Activated CD8-positive, alpha-beta memory T cell treated with anti-CD3 and anti-CD28 coated beads for 4 hours (primary cell): ENCODE results near the gene TAS2R3.
"Not testable (repeated sequence)": the region's sequence is repeated elsewhere in the genome, so short reads cannot be mapped to it uniquely, and the experiment has no call there.

Source experiments
- DNase-seq, 2 donors: peaks; one replicate each; pipeline ENCODE4 v3.0.0-alpha.2; 2020; ENCODE audit warnings: low read depth in 2 of 2

The TAS2R3 gene

DNA sequence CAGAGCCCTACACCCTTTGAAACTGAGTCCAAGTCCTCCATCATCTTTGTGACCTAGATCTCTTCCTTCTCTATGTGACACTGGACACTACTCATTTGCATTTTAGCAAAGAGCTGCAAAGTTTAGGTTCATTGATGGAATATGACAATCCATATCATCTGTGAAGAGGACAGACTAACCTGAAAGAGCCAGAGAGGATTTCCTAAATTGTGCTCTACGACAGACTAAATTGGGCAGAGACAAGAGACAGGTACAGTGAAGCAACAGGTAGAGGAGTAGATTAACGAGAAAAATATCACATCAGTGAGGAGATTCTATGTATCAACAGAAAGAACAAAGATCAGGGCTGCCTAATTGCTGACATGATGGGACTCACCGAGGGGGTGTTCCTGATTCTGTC lies at the start of gene TAS2R3:
TSS of gene TAS2R3 (plus strand) at position 301 of the 400 bp plus-strand sequence. CDS start at position 363, 62 bp downstream.
- DNase-seq = no peak

- DNase-seq = no peak
Measured at GRCh38 chr7:141714571-141714970, 49.3 kb upstream of the TAS2R3 start.

GRCh38 chr7:141715018-141715417 lies 48.9 kb upstream of the TAS2R3 start:
- DNase-seq = no peak

DNA sequence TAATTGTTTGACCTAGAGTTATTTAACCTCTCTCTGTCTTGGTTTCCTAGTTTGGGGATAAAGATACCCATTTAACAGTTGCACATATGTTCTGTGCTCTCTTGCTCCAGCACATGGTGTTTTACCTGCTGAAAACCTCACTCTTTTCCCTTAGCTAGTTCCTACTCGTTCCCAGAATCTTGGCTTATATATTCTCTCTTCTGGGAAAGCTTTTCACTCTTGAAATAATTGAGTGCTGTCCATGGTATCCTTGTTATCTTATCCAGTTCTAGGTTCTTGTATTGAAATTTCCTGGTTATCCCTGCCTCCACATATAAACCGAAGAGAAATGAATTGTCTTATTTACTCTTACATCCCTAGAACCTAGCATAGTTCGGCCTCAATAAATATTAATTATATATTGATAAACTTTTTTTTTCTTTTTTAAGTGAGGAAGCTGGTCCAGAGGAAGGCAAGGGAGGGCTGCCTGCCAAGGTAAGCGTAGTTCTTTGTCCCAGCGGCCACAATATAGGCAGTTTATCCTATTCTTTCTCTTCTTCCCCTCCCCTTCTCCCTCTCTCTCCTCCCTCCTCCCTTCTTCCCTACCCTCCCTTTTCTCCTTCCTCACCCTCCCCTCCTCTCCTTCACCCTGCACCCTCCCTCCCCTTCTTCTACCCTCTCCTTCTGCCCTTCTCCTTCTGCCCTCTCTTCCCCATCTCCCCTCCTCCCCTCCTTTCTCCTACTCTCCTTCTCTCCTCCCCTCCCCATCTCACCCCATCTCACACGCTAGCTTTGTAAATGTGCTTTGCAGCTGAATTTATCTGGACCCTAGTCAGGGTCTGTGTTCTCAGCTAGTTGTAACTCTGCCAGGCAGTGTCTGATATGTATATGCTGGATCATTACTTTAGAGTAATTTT lies 47.9 kb upstream of the TAS2R3 start:
- no peak for DNase-seq

- DNase-seq = no peak
Measured at GRCh38 chr7:141717450-141717849, 46.4 kb upstream of the TAS2R3 start.

DNA sequence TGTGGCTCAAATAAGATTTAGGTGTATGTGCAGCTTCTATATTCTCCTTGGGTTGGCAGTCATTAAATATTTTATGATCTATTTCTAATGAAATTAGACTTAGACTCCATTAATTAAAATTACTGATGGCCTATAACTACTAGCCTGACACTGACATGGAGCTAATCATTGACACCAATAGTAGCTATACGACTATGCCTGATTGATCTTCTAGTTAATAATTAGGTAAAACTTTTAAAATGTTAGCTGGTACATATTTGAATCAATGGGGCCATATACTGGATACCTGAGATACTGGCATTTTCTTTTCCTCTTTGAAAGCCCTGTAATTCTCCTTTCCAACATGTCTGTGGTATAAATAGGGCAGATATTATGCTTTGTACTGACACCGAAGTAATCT lies 41.4 kb upstream of the TAS2R3 start:
- no peak for DNase-seq

DNA sequence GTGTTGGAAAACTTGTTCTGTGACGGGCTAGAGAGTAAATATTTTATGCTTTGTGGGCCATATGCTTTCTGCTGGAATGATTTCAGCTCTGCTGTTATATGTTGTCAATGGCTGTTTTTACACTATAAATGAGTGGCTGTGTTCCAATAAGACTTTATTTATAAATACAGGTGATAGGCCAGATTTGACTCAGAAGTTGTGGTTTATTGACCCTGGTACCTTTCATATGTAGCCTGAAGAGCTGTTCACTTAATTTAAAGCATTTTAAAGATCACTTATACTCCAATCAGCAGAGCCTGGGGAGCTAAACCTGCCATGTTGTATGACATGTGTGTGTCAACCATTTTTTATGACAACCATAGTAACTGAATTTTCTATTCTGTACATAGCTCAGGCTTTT lies 34.9 kb upstream of the TAS2R3 start:
- no peak for DNase-seq

DNA sequence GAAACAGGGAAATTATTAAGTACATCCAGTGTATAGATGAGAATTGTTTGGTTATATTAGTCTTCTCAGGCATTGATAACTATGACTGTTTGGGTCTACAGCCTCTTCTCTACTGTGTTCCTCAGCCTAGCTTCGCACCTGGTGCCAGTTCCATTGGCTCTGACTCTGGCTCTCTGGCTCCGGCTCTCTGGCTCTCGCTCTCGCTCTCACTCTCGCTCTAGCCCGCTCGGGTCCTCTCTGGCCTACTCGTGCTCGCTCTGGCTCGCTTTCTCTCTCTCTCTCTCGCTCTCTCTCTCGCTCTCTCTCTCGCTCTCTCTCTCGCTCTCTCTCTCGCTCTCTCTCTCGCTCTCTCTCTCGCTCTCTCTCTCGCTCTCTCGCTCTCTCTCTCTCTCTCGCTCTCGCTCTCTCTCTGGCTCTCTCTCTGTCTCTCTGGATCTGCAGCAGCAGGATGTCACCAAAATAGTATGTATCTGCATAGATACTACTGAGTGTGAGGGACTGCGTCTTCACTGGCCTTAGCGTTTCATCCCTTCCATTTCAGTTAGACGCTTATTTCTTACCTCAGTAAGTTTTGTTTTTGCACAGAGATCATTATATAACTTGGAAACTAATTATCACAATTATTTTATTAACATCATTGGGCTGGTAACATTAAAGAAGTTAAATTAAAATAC lies 32.3 kb upstream of the TAS2R3 start:
- DNase-seq = no peak

- DNase-seq = no peak
Measured at GRCh38 chr7:141737118-141737835, 26.6 kb upstream of the TAS2R3 start.

DNA sequence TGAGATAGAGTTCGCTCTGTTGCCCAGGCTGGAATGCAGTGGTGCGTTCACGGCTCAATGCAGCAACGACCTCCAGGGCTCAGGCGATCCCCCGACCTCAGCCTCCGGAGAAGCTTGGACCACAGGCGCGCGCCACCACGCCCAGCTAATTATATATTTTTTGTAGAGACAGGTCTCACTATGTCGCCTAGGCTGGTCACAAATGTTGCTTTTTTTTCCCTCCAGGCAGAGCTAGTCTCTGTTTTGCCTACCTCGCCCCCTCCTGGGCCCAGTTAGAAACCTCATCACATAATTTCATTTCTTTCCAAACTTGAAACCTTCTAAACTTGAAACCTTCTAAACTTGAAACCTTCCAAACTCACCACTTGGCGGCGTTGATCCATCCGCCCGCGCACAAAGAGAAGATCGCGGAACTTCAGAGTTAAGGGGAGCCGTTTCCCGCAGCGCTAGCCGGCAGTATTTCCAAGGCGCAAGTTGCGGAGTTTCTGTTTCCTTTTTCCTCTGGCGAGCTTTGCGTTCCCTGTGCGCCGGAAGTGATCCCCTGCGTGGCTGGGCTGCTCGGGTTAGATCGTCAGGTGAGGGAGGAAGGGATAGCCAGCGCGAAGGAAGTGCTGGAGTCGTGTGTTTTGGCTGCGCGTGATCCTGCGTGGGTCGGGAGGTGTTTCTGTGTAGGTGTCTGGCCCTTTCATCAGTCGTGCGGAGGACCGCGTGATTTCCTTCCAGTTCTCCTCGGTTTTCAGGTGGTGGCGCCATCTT lies 25.9 kb upstream of the TAS2R3 start, which contains the start of gene SSBP1:
TSS of gene SSBP1 (plus strand) at position 523 of the 756 bp plus-strand sequence. CDS start 809 bp downstream, outside the sequence.
- DNase-seq = peak; percentile 82 to 89

GRCh38 chr7:141738592-141739013 lies 25.3 kb upstream of the TAS2R3 start:
- DNase-seq = no peak

DNA sequence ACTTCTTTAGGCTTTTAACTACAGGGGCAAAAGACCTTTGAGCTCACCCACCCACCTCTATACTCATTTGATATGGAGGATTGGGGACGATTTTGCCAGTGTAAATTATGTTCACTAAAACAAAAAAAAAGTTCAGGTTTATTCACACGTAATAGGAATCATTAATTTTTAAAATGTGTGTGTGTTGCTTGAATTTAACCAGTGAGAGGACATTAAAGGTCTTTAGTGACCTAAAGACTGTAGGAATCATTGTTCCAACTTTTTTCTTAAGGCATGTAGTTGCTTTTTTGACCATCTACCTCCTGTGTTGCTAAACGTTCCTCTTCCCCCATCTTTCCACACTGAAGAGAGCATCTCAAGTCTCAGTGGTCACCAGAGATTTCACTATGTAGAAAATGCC lies 24.6 kb upstream of the TAS2R3 start:
- no peak for DNase-seq

DNA sequence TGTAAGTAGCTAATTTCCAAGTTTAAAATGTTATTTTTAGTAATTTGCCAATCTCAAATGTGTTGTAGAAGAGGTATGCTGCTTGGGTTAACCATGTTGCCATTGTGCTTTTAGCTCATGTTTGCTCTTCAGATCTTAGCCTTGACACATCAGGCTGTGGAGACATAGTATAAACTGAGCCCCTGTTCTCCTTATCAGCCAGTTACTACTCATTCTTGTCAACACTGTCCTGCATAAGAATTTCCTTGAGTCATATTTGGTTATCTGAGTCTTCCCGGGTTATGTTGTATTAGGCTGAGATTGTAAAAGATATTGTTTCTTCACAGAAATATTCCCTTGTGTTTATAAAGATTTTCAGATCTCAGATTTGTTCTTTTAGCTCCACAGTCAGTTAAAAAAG lies 21.7 kb upstream of the TAS2R3 start:
- no peak for DNase-seq

DNA sequence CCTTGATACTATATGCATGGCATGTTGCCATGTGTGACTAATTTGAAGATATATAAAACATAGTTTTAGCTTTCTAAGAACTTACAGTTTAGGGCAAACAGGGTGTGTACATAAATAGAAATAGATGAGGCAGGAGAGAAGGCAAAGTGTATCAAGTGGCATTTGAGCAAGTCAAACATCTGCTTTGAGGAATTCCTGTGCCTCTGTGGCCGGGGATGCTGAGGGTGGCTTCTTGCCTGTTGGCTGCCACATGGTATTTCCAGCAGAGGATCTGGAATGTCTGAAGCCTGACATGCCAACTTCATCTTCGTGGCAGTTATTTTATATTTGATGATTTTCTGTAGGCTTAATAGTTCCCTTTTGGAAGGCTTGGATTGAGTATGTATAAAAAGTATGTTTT lies 19.8 kb upstream of the TAS2R3 start:
- no peak for DNase-seq

DNA sequence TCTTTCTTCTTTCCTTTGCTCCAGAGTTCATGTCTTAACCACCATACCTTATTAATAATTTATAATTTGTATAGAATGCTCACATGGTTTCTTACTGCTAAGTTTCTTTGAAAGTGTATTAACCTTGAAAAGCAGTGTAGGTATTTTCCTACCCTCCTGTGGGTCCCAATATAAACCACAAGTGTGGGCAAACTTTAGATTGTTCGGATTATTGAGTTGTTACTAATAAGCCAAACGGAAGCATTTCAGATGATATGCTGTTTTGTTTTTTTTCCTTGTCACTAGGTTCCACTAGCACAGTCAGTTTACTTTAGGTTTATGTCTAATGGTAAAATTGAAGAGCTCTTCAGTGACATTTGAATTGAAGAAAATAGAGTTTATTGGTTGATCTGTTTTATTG lies 15.5 kb upstream of the TAS2R3 start:
- no peak for DNase-seq

GRCh38 chr7:141751904-141752303 lies 12.0 kb upstream of the TAS2R3 start:
- DNase-seq = not testable (repeated sequence)

- DNase-seq = no peak
Measured at GRCh38 chr7:141752634-141753033, 11.3 kb upstream of the TAS2R3 start.

DNA sequence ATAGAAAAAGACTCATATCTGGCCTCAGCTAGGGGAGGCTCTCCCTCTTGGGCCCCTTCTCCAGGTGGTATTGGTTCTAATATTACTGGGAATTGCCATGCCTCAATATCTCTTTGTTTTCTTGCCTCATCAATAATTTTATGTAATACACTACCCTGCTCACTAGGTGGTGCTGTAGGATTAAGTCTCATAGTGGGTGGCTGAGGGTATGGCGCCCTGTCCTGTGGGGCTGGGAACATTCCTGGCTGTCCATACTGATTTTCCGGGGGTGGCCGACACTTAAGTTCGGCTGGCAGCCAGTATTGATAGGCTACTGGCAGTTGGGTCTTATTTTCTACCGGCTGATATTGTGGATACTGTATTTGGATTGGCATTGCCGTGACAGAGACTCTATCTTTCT lies 9.0 kb upstream of the TAS2R3 start:
- DNase-seq = no peak

GRCh38 chr7:141770083-141770583 lies 6.2 kb downstream of the TAS2R3 start:
- DNase-seq = not testable (repeated sequence)

DNA sequence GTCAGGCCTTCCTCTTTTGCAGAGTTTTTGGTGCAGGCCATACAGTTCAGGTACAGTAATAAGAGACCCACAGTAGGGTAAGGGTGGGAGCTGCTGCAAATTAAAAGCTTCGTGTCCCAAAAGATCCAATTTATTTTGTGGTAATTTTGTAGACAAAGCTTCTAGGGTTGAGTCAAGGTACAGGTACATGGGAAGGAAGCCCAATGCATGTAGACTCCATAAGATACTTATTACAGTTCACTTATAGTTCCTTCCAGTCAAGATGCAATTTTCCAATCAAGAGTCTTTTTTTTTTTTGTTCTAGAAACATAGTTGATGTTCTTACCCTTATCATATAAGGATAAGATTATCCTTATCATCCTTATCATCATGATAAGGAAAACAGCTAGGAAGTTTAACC lies 12.5 kb downstream of the TAS2R3 start, which contains the start of gene TAS2R4:
TSS of gene TAS2R4 (plus strand) at position 301 of the 400 bp plus-strand sequence. CDS start 1,815 bp downstream, outside the sequence.
- DNase-seq = no peak
